H1 (cell line): ENCODE data around the gene FAM222B. TPM values are rescaled to one million over a fixed set of nuclear protein-coding genes. Genes with fewer than 3 reads are reported as not detected.

Experiments used
- CBX5 ChIP-seq: fragments of 300-800, 300-1000 bp; sonication (generic); IDR thresholded peaks from 2 replicates; pipeline ENCODE4 v1.7.1; 2016; ENCODE audit warnings: antibody characterized with exemption, low read length, low read depth
- CTBP2 ChIP-seq: IDR thresholded peaks from 2 replicates; pipeline ENCODE4 v1.7.0; 2011; ENCODE audit warnings: borderline replicate concordance, mild to moderate bottlenecking, moderate library complexity, mixed read lengths, low read length; ENCODE audit not compliant: insufficient read depth, insufficient read length
- FOSL1 ChIP-seq: IDR thresholded peaks from 2 replicates; pipeline ENCODE4 v1.6.1; 2011; ENCODE audit warnings: mild to moderate bottlenecking, low read depth, low read length, moderate library complexity; ENCODE audit not compliant: insufficient read depth
- HDAC2 ChIP-seq, 2 experiments: fragments of 300-600 bp in 1 of 2; sonication (generic) in 1 of 2; IDR thresholded peaks; 2 replicates each; pipeline ENCODE4 v1.6.1; 2011 to 2012; ENCODE audit warnings: low read depth in 2 of 2, low read length in 2 of 2, mild to moderate bottlenecking in 2 of 2, moderate library complexity in 2 of 2, borderline replicate concordance in 1 of 2, inconsistent platforms in 1 of 2
- HDAC6 ChIP-seq: IDR thresholded peaks from one replicate; pipeline ENCODE4 v1.7.1; 2012; ENCODE audit warnings: low read depth, mild to moderate bottlenecking, inconsistent platforms, low read length, moderate library complexity
- SIRT6 ChIP-seq: IDR thresholded peaks from one replicate; pipeline ENCODE4 v1.7.1; 2012; ENCODE audit warnings: low read length, inconsistent platforms
- SRF ChIP-seq: IDR thresholded peaks from 2 replicates; pipeline ENCODE4 v1.6.1; 2011; ENCODE audit warnings: mild to moderate bottlenecking, low read depth, low read length, moderate library complexity
- polyA plus RNA-seq, 7 experiments: library from polyadenylated mRNA; depleted of rRNA in 3 of 7; stranded (reverse) in 5 of 7; unstranded in 2 of 7; fragments of >200 nt in 5 of 7; fragments of 200-250 nt in 2 of 7; gene quantifications; 1 replicate in 5 of 7; 2 replicates in 1 of 7; 4 replicates in 1 of 7; pipeline versions ENCODE4 v1.2.1 to v1.2.3, GENCODE V29; 2011 to 2013; ENCODE audit warnings: missing spikeins in 2 of 7, mixed read lengths in 2 of 7
- total RNA-seq: library from RNA; stranded (reverse); fragmentation: NEBNext Ultra II Directional; extraction: Animal tissue kit (Norgen Biotek cat#: 25700); gene quantifications from 2 replicates; pipeline ENCODE4 v1.2.1, GENCODE V29; 2021
- TF ChIP-seq, protein P1 (sequence below): fragments of 300-600 bp; sonication (generic); IDR thresholded peaks from 2 replicates; pipeline ENCODE4 v1.7.1; 2012; ENCODE audit warnings: low read length, moderate library complexity, mild to moderate bottlenecking, inconsistent platforms; ENCODE audit not compliant: insufficient replicate concordance
- TF ChIP-seq, protein P2 (sequence below): IDR thresholded peaks from 2 replicates; pipeline ENCODE4 v1.6.1; 2011; ENCODE audit warnings: low read depth, mild to moderate bottlenecking, low read length; ENCODE audit not compliant: insufficient read depth

The FAM222B gene
- total and polyA plus RNA-seq, 2 of the 8 experiments (the other 6 are each of a cell fraction or from before 2014, with no cell fraction given), result 42.1 to 81.7 TPM

DNA sequence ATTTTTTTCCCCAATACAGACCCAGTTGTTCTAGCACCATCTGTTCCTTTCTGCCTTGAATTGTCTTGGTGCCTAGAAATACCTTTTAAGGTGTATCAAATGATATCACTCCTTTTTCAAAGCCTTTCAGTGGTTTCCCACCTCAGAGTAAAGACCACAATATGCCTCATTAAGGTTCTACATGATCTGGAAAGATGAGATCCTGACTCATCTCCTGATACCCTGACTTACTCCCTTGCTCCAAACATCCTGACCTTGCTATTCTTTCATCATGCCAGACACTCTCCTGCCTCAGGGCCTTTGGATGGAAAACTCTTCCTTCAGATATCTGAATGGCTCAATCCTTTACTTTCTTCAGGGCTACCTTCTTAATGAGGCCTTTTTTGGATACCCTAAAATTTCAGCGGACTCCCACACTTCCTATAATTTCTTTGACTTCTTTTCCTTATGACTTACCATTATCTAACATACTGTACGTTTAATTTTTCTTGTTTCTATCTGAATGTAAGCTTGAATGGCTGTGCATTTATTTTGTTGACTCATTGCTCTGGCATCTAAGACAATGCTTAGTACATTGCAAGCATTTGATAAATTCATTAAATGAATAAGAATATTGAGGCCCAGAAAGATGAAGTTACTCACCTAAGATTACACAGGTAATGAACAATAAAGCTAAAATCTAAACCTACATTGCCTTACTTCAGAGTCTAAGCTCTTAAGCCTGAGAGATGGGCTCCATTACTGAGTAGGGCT lies 35.7 kb upstream of the FAM222B start (continued):
- TF ChIP-seq, protein P1, sequence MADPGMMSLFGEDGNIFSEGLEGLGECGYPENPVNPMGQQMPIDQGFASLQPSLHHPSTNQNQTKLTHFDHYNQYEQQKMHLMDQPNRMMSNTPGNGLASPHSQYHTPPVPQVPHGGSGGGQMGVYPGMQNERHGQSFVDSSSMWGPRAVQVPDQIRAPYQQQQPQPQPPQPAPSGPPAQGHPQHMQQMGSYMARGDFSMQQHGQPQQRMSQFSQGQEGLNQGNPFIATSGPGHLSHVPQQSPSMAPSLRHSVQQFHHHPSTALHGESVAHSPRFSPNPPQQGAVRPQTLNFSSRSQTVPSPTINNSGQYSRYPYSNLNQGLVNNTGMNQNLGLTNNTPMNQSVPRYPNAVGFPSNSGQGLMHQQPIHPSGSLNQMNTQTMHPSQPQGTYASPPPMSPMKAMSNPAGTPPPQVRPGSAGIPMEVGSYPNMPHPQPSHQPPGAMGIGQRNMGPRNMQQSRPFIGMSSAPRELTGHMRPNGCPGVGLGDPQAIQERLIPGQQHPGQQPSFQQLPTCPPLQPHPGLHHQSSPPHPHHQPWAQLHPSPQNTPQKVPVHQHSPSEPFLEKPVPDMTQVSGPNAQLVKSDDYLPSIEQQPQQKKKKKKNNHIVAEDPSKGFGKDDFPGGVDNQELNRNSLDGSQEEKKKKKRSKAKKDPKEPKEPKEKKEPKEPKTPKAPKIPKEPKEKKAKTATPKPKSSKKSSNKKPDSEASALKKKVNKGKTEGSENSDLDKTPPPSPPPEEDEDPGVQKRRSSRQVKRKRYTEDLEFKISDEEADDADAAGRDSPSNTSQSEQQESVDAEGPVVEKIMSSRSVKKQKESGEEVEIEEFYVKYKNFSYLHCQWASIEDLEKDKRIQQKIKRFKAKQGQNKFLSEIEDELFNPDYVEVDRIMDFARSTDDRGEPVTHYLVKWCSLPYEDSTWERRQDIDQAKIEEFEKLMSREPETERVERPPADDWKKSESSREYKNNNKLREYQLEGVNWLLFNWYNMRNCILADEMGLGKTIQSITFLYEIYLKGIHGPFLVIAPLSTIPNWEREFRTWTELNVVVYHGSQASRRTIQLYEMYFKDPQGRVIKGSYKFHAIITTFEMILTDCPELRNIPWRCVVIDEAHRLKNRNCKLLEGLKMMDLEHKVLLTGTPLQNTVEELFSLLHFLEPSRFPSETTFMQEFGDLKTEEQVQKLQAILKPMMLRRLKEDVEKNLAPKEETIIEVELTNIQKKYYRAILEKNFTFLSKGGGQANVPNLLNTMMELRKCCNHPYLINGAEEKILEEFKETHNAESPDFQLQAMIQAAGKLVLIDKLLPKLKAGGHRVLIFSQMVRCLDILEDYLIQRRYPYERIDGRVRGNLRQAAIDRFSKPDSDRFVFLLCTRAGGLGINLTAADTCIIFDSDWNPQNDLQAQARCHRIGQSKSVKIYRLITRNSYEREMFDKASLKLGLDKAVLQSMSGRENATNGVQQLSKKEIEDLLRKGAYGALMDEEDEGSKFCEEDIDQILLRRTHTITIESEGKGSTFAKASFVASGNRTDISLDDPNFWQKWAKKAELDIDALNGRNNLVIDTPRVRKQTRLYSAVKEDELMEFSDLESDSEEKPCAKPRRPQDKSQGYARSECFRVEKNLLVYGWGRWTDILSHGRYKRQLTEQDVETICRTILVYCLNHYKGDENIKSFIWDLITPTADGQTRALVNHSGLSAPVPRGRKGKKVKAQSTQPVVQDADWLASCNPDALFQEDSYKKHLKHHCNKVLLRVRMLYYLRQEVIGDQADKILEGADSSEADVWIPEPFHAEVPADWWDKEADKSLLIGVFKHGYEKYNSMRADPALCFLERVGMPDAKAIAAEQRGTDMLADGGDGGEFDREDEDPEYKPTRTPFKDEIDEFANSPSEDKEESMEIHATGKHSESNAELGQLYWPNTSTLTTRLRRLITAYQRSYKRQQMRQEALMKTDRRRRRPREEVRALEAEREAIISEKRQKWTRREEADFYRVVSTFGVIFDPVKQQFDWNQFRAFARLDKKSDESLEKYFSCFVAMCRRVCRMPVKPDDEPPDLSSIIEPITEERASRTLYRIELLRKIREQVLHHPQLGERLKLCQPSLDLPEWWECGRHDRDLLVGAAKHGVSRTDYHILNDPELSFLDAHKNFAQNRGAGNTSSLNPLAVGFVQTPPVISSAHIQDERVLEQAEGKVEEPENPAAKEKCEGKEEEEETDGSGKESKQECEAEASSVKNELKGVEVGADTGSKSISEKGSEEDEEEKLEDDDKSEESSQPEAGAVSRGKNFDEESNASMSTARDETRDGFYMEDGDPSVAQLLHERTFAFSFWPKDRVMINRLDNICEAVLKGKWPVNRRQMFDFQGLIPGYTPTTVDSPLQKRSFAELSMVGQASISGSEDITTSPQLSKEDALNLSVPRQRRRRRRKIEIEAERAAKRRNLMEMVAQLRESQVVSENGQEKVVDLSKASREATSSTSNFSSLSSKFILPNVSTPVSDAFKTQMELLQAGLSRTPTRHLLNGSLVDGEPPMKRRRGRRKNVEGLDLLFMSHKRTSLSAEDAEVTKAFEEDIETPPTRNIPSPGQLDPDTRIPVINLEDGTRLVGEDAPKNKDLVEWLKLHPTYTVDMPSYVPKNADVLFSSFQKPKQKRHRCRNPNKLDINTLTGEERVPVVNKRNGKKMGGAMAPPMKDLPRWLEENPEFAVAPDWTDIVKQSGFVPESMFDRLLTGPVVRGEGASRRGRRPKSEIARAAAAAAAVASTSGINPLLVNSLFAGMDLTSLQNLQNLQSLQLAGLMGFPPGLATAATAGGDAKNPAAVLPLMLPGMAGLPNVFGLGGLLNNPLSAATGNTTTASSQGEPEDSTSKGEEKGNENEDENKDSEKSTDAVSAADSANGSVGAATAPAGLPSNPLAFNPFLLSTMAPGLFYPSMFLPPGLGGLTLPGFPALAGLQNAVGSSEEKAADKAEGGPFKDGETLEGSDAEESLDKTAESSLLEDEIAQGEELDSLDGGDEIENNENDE, result no peak
- no peak for TF ChIP-seq CTBP2
- no peak for TF ChIP-seq HDAC2 (IDR thresholded peaks at IDR 0.05; ENCODE audit: borderline replicate concordance in 1 of 2, low read depth in 2 of 2, low read length in 2 of 2)
- no peak for TF ChIP-seq FOSL1
- TF ChIP-seq, protein P2, sequence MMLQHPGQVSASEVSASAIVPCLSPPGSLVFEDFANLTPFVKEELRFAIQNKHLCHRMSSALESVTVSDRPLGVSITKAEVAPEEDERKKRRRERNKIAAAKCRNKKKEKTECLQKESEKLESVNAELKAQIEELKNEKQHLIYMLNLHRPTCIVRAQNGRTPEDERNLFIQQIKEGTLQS, result no peak
- no peak for TF ChIP-seq SRF
- TF ChIP-seq CBX5, result no peak
- no peak for TF ChIP-seq SIRT6
- TF ChIP-seq HDAC6, result no peak
